Activated effector memory CD4-positive, alpha-beta T cell treated with Interleukin-2 at 50 U/mL for 16 hours (primary cell): ENCODE measurements around the gene TGFB2.
"Not testable (repeated sequence)": the region's sequence is repeated elsewhere in the genome, so short reads cannot be mapped to it uniquely, and the experiment has no call there.

Experiments used
- DNase-seq: peaks from one replicate; pipeline ENCODE4 v3.0.0-alpha.2; 2020

TGFB2 gene

GRCh38 chr1:218344814-218345672 is at the start of gene TGFB2:
Gene TGFB2, plus strand, starts transcription at chr1:218345336. Its CDS starts 1,366 bp downstream, at chr1:218346702.
- no peak for DNase-seq

DNA sequence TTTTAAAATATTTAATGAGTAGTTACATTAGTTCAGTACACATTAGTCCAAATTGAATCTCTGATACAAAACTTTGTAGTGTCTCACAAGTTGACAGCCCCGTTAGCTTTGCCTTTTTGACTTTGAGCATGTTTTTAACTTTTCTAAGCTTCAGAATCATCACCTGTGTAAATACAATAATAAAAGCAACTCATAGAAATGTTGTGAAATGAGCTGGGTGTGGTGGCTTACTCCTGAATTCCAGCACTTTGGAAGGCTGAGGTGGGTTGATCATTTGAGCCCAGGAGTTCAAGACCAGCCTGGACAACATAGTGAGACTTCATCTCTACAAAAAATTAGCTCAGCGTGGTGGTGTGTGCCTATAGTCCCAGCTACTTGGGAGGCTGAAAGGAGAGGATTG is 49.0 kb upstream of the TGFB2 start:
- no peak for DNase-seq

GRCh38 chr1:218297461-218297860 is 47.7 kb upstream of the TGFB2 start:
- DNase-seq: no peak

DNA sequence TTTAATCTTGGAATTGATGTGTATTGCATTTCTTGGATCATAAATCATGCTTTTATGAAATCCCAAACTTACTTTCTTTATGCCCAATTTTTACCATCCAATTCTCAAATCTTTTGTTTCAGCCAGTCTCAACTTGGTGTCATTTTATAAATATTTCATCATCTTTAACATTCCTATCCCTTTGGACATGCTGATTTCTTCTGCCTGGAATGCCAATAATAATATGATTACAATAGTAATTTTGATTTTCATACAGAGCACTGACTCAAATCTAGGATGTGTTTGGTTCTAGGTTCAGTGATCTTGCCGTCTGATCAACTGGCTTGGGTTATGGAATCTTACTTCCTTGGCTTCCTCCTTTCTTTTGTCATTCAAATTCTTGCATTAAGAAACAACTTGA is 47.3 kb upstream of the TGFB2 start:
- no peak for DNase-seq

DNA sequence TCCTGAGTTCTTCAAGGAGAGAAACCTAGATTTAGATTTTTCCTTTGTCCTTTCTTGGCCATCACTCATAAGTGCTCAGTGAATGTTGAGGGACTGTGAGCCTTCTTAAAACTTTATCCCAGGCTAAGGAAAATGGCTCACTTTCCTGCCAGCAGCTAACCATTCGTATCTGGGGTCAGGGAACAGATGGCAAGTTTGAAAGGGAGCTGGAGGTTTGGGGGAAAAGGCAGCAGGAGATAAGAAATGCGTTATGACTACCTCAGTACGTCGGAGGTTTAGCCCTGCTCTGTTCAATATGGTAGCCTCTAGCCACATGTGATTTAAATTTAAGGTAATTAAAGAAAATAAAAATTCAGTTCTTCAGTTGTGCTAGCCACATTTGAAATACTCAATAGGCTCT is 46.7 kb upstream of the TGFB2 start:
- DNase-seq: no peak

- no peak for DNase-seq
Observed at GRCh38 chr1:218299416-218299815, 45.7 kb upstream of the TGFB2 start.

- no peak for DNase-seq
Observed at GRCh38 chr1:218301217-218301616, 43.9 kb upstream of the TGFB2 start.

DNA sequence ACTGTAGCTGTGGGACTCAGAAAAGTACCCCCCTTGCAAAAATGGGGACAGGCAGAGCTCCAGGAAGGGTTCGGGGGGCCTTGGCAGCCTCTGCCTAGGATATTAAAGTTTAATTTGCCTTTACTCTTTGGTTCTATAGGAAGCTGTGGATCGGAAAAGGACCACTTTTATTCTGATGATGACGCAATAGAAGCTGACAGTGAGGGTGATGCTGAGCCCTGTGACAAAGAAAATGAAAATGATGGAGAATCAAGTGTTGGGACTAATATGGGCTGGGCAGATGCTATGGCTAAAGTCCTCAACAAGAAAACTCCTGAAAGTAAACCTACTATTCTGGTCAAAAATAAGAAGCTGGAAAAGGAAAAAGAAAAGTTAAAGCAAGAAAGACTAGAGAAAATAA is 43.0 kb upstream of the TGFB2 start:
- no peak for DNase-seq

GRCh38 chr1:218303176-218303879 is 41.8 kb upstream of the TGFB2 start:
- no peak for DNase-seq

DNA sequence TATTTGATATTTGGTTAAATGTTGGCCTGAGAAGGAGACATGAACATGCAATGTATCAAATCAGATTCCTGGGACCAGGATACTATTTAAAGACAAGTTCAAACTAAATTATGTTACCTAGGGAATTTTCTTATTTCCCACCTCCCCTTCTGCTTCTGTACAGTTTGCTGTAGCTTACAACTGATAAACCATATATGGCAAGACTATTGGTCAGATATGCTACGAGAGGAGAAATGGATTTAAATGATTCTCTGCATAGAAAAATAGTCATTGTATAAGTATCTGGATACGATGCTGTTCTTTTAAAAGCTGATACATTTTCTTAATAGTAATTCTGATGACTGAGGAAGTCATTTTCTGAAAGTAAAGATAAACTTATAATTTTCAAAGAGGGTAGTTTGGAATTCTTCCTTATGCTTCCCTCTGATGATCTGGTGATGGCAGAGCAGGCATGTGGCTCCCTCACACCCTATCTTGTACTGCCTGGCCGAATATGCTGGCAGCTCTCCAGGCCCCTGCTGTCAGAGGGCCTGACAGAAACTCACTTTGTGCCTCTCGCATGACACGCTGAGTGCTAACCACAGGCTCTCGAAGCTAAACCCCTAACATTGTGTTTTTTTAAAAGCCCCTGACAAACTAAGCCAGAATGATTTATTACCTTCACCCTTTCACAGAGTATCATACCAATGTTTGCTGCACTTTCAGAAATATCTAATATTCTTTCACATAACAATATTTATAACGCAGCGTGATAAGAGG is 40.7 kb upstream of the TGFB2 start:
- no peak for DNase-seq

- DNase-seq: no peak
Observed at GRCh38 chr1:218305472-218306064, 39.6 kb upstream of the TGFB2 start.

DNA sequence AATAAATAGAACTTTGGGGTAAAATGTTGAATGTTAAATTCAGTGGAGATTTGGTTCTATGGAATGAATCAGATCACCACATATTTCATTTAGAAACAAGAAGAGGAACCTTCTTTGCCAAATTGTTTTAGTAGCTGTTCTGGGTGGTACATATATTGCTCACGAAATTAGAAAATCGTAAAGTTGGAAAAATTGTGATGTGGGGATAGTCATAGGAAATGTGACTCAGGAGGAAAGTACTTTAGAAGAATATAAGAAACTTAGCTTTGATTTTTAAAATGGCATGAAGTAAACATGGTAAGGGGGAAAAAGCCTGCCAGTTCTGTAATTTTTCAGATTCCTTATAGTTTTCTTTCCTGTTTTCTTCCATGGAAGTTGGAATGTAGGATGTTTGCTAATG is 32.6 kb upstream of the TGFB2 start:
- DNase-seq: no peak

DNA sequence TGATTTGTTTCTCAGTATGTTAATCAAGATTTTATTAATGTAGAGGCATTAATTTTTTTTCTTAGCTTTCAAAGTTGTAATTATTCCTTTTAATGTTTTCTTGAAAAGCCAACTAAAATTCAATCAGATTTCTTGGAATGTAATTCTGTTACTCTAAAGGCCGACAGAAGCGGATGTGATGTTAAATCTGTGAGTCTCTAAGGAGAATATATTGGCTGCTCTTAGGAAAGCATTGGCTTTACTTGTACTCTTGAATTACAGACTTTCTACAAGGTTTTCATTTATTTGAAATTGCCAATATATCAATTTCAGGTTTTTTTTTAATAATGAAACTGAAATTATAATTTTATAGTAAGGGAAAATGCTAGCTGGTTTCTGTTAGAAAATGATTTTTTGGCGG is 30.8 kb upstream of the TGFB2 start:
- DNase-seq: no peak

DNA sequence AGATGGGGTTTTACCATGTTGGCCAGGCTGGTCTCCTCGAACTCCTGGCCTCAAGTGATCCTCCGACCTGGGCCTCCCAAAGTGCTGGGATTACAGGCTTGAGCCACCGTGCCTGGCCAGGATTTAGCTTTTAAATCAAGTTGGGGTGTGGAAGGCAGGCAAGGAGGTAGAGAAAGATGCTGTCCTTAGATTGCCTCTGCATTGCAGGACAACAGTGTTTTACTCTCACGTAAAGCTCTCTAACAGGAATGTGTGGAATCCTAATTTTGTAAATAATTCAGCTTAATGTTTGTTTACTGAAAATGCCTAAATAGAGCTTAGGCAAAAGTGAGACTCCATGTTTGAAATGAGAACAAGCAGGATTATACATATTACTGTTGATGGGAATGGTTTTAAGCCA is 29.5 kb upstream of the TGFB2 start:
- no peak for DNase-seq

DNA sequence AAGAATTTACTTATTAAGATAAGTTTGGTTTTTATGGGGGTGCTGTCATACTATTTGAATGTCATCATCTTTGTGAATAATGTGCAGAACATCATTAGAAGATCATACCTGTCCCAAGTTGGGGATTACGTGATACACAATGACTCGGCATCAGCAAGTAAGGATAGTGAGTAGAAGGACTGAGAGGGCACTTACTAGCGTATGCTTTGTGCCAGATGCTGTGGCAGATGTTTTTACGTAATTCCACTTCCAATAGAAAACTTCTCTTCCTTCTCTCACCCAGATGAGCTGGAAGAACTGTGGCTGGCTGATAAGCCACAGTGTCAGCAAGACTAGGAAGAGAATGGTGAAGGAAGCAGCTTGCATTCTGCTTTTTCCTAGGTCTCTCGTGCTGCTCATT is 28.1 kb upstream of the TGFB2 start:
- no peak for DNase-seq

- not testable (repeated sequence) for DNase-seq
Observed at GRCh38 chr1:218320182-218320581, 25.0 kb upstream of the TGFB2 start.

GRCh38 chr1:218322762-218323161 is 22.4 kb upstream of the TGFB2 start:
- DNase-seq: no peak

GRCh38 chr1:218323568-218324225 is 21.4 kb upstream of the TGFB2 start:
- DNase-seq: no peak

GRCh38 chr1:218324226-218324580 is 20.9 kb upstream of the TGFB2 start:
- no peak for DNase-seq

DNA sequence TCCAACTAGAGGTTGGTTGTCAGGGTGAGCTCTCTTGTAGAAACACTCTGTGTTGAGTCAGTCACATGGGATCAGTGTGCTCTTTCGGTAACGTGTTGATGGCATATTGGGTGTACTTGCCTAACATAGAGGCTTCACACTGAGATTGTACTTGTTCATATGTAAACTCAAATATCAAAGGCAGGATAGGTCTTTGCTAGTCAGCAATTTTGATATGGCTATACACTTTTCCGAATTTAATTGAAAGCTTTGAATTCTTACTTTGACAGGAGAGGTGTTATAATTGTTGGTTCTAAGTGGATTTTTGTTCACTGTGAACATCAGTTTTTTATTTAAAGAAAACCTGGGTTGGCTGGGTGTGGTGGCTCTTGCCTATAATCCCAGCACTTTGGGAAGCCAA is 16.4 kb upstream of the TGFB2 start:
- no peak for DNase-seq

DNA sequence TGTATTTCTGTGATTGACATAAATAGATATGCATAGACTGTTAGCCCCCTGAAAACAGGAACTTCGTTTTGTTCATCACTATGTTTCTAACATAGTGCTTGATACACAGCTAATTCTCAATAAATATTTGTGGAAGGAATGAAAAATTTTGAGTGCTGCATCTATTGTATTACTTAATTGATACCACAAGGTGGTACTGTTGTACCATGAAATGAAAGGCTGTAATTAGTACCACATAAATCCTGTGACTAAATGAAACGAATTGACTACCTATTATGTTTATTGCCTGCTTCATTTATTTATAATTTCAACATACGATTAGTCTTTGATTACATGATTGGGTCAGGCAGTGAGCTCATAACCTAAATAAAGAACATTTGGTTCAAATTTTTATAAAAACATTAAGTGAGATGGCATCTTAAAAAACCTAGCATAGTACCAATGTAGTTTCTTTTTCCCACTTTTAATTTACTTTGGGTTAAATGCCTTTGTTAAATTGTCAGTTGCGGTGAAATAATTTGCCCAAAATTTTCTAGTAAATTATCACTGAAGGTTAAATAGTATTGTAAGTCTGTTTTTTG is 15.0 kb upstream of the TGFB2 start:
- no peak for DNase-seq

- DNase-seq: no peak
Observed at GRCh38 chr1:218332416-218332815, 12.7 kb upstream of the TGFB2 start.
